ENCODE measurements around the gene DSG1.

DSG1 gene

GRCh38 chr18:31376477-31376876 lies 58.5 kb downstream of the DSG1 start, which contains the start of gene DSG4:
Gene DSG4, plus strand, starts transcription at chr18:31376777. Its CDS starts 135 bp downstream, at chr18:31376912.
- no peak within 1 kb of the TSS for H3K4me3 ChIP-seq (ENCODE audit: low read length)
- H3K4ac ChIP-seq (ENCODE audit: low read depth, low read length): no peak within 1 kb of the TSS
- no peak within 1 kb of the TSS for H3K56ac ChIP-seq (ENCODE audit: low read length)
- no peak for DNase-seq
- H2BK5ac ChIP-seq (ENCODE audit: low read length): no peak within 1 kb of the TSS
- H4K5ac ChIP-seq (ENCODE audit: low read length): no peak within 1 kb of the TSS
- H3K4me2 ChIP-seq (ENCODE audit: low read length): no peak within 1 kb of the TSS
- no peak within 1 kb of the TSS for H3K18ac ChIP-seq (ENCODE audit: low read length)
- H3K79me2 ChIP-seq (ENCODE audit: control insufficient read depth, insufficient read depth, low read length): no peaks in the 10 kb centered on the region
- H3K4me1 ChIP-seq (ENCODE audit: control insufficient read depth, low read depth, low read length): no peaks in the 10 kb centered on the region
- H3K9ac ChIP-seq (ENCODE audit: low read length): no peak within 1 kb of the TSS
- no peak within 1 kb of the TSS for H3K27ac ChIP-seq (ENCODE audit: low read depth, low read length)
- H3K79me1 ChIP-seq (ENCODE audit: low read length): no peaks in the 10 kb centered on the region
- H3K36me3 ChIP-seq (ENCODE audit: control insufficient read depth, insufficient read depth, low read length): no peaks in the 10 kb centered on the region
- H2BK120ac ChIP-seq (ENCODE audit: low read depth, low read length): no peak within 1 kb of the TSS
- H2BK15ac ChIP-seq (replicated peaks; ENCODE audit: low read depth): no peak within 1 kb of the TSS
- H3K27me3 ChIP-seq (ENCODE audit: insufficient read depth, low read length, poor library complexity): no peaks in the 10 kb centered on the region
- H2AK5ac ChIP-seq (ENCODE audit: low read length): no peak within 1 kb of the TSS
- no CpG with 5 or more reads among the region's 3 CpGs for WGBS (ENCODE audit: extremely low coverage, insufficient coverage, low lambda C conversion rate)
- H4K8ac ChIP-seq (ENCODE audit: low read depth, low read length): no peak within 1 kb of the TSS
- H3K23ac ChIP-seq (ENCODE audit: low read length): no peak within 1 kb of the TSS

- H3K79me2 ChIP-seq (ENCODE audit: control insufficient read depth, insufficient read depth, low read length): no peaks in the 10 kb centered on the region
- no peaks in the 10 kb centered on the region for H3K79me1 ChIP-seq (ENCODE audit: low read length)
- H3K4me1 ChIP-seq (ENCODE audit: control insufficient read depth, low read depth, low read length): no peaks in the 10 kb centered on the region
- no peak overlapping the region for H3K4me2 ChIP-seq (ENCODE audit: low read length)
- no peak for DNase-seq
- H2BK15ac ChIP-seq (replicated peaks; ENCODE audit: low read depth): no peak overlapping the region
- no CpG with 5 or more reads among the region's 2 CpGs for WGBS (ENCODE audit: extremely low coverage, insufficient coverage, low lambda C conversion rate)
- H3K27me3 ChIP-seq (ENCODE audit: insufficient read depth, low read length, poor library complexity): no peaks in the 10 kb centered on the region
- no peak overlapping the region for H3K23ac ChIP-seq (ENCODE audit: low read length)
- H2BK120ac ChIP-seq (ENCODE audit: low read depth, low read length): no peak overlapping the region
- no peaks in the 10 kb centered on the region for H3K36me3 ChIP-seq (ENCODE audit: control insufficient read depth, insufficient read depth, low read length)
- H3K18ac ChIP-seq (ENCODE audit: low read length): no peak overlapping the region
- no peak overlapping the region for H3K4me3 ChIP-seq (ENCODE audit: low read length)
- H2AK5ac ChIP-seq (ENCODE audit: low read length): no peak overlapping the region
- no peak overlapping the region for H2BK5ac ChIP-seq (ENCODE audit: low read length)
- H3K27ac ChIP-seq (ENCODE audit: low read depth, low read length): no peak overlapping the region
- no peak overlapping the region for H3K56ac ChIP-seq (ENCODE audit: low read length)
- no peak overlapping the region for H4K8ac ChIP-seq (ENCODE audit: low read depth, low read length)
- no peak overlapping the region for H3K4ac ChIP-seq (ENCODE audit: low read depth, low read length)
- no peak overlapping the region for H4K5ac ChIP-seq (ENCODE audit: low read length)
- no peak overlapping the region for H3K9ac ChIP-seq (ENCODE audit: low read length)
Observed at GRCh38 chr18:31380912-31381311, 63.0 kb downstream of the DSG1 start.

GRCh38 chr18:31382107-31382506 lies 64.1 kb downstream of the DSG1 start:
- no peak overlapping the region for H3K56ac ChIP-seq (ENCODE audit: low read length)
- no peak overlapping the region for H2BK5ac ChIP-seq (ENCODE audit: low read length)
- no peak for DNase-seq
- no peak overlapping the region for H2BK120ac ChIP-seq (ENCODE audit: low read depth, low read length)
- no peak overlapping the region for H2AK5ac ChIP-seq (ENCODE audit: low read length)
- no peaks in the 10 kb centered on the region for H3K36me3 ChIP-seq (ENCODE audit: control insufficient read depth, insufficient read depth, low read length)
- H2BK15ac ChIP-seq (replicated peaks; ENCODE audit: low read depth): no peak overlapping the region
- H3K27me3 ChIP-seq (ENCODE audit: insufficient read depth, low read length, poor library complexity): no peaks in the 10 kb centered on the region
- no peak overlapping the region for H3K4me2 ChIP-seq (ENCODE audit: low read length)
- no peak overlapping the region for H4K5ac ChIP-seq (ENCODE audit: low read length)
- H3K4me3 ChIP-seq (ENCODE audit: low read length): no peak overlapping the region
- H3K27ac ChIP-seq (ENCODE audit: low read depth, low read length): no peak overlapping the region
- H3K9ac ChIP-seq (ENCODE audit: low read length): no peak overlapping the region
- H3K79me1 ChIP-seq (ENCODE audit: low read length): no peaks in the 10 kb centered on the region
- H3K79me2 ChIP-seq (ENCODE audit: control insufficient read depth, insufficient read depth, low read length): no peaks in the 10 kb centered on the region
- WGBS (ENCODE audit: extremely low coverage, insufficient coverage, low lambda C conversion rate): no CpG with 5 or more reads among the region's 2 CpGs
- H4K8ac ChIP-seq (ENCODE audit: low read depth, low read length): no peak overlapping the region
- no peak overlapping the region for H3K4ac ChIP-seq (ENCODE audit: low read depth, low read length)
- no peaks in the 10 kb centered on the region for H3K4me1 ChIP-seq (ENCODE audit: control insufficient read depth, low read depth, low read length)
- no peak overlapping the region for H3K18ac ChIP-seq (ENCODE audit: low read length)
- H3K23ac ChIP-seq (ENCODE audit: low read length): no peak overlapping the region

GRCh38 chr18:31386741-31387140 lies 68.8 kb downstream of the DSG1 start:
- WGBS (ENCODE audit: extremely low coverage, insufficient coverage, low lambda C conversion rate): no CpG with 5 or more reads among the region's 6 CpGs
- no peak for DNase-seq
- H3K4me1 ChIP-seq (ENCODE audit: control insufficient read depth, low read depth, low read length): no peaks in the 10 kb centered on the region

GRCh38 chr18:31393286-31393685 lies 75.3 kb downstream of the DSG1 start:
- Histone ChIP-seq H3K79me1 (ENCODE audit: low read length) (no peaks in the 10 kb centered on the region), H3K18ac (ENCODE audit: low read length) (no peak overlapping the region), H3K9ac (ENCODE audit: low read length) (no peak overlapping the region), H2BK15ac (replicated peaks; ENCODE audit: low read depth) (no peak overlapping the region), H4K5ac (ENCODE audit: low read length) (no peak overlapping the region), H3K4ac (ENCODE audit: low read depth, low read length) (no peak overlapping the region), H2BK120ac (ENCODE audit: low read depth, low read length) (no peak overlapping the region), H3K79me2 (ENCODE audit: control insufficient read depth, insufficient read depth, low read length) (no peaks in the 10 kb centered on the region), H3K4me3 (ENCODE audit: low read length) (no peak overlapping the region), H3K56ac (ENCODE audit: low read length) (no peak overlapping the region), H3K4me1 (ENCODE audit: control insufficient read depth, low read depth, low read length) (no peaks in the 10 kb centered on the region), H3K4me2 (ENCODE audit: low read length) (no peak overlapping the region), H2AK5ac (ENCODE audit: low read length) (no peak overlapping the region), H2BK5ac (ENCODE audit: low read length) (no peak overlapping the region), H4K8ac (ENCODE audit: low read depth, low read length) (no peak overlapping the region), H3K36me3 (ENCODE audit: control insufficient read depth, insufficient read depth, low read length) (no peaks in the 10 kb centered on the region), H3K23ac (ENCODE audit: low read length) (no peak overlapping the region), H3K27ac (ENCODE audit: low read depth, low read length) (no peak overlapping the region), H3K27me3 (ENCODE audit: insufficient read depth, low read length, poor library complexity) (no peaks in the 10 kb centered on the region)
- no CpG with 5 or more reads among the region's 3 CpGs for WGBS (ENCODE audit: extremely low coverage, insufficient coverage, low lambda C conversion rate)
- peak; percentile 36 for DNase-seq

More at GRCh38 chr18:31386741-31387140, 68.8 kb downstream of the DSG1 start:
- Histone ChIP-seq H2AK5ac (ENCODE audit: low read length) (no peak overlapping the region), H3K4ac (ENCODE audit: low read depth, low read length) (no peak overlapping the region), H3K4me2 (ENCODE audit: low read length) (no peak overlapping the region), H3K23ac (ENCODE audit: low read length) (no peak overlapping the region), H3K56ac (ENCODE audit: low read length) (no peak overlapping the region), H4K8ac (ENCODE audit: low read depth, low read length) (no peak overlapping the region), H2BK120ac (ENCODE audit: low read depth, low read length) (no peak overlapping the region), H3K79me1 (ENCODE audit: low read length) (no peaks in the 10 kb centered on the region), H4K5ac (ENCODE audit: low read length) (no peak overlapping the region), H3K18ac (ENCODE audit: low read length) (no peak overlapping the region), H3K79me2 (ENCODE audit: control insufficient read depth, insufficient read depth, low read length) (no peaks in the 10 kb centered on the region), H2BK5ac (ENCODE audit: low read length) (no peak overlapping the region), H3K4me3 (ENCODE audit: low read length) (no peak overlapping the region), H3K36me3 (ENCODE audit: control insufficient read depth, insufficient read depth, low read length) (no peaks in the 10 kb centered on the region), H2BK15ac (replicated peaks; ENCODE audit: low read depth) (no peak overlapping the region), H3K9ac (ENCODE audit: low read length) (no peak overlapping the region), H3K27ac (ENCODE audit: low read depth, low read length) (no peak overlapping the region), H3K27me3 (ENCODE audit: insufficient read depth, low read length, poor library complexity) (no peaks in the 10 kb centered on the region)

- Histone ChIP-seq H4K8ac (ENCODE audit: low read depth, low read length) (no peak overlapping the region), H3K4me1 (ENCODE audit: control insufficient read depth, low read depth, low read length) (no peaks in the 10 kb centered on the region), H3K18ac (ENCODE audit: low read length) (no peak overlapping the region), H3K23ac (ENCODE audit: low read length) (no peak overlapping the region), H3K79me2 (ENCODE audit: control insufficient read depth, insufficient read depth, low read length) (no peaks in the 10 kb centered on the region), H4K5ac (ENCODE audit: low read length) (no peak overlapping the region), H3K4me3 (ENCODE audit: low read length) (no peak overlapping the region), H3K4me2 (ENCODE audit: low read length) (no peak overlapping the region), H3K4ac (ENCODE audit: low read depth, low read length) (no peak overlapping the region), H2BK120ac (ENCODE audit: low read depth, low read length) (no peak overlapping the region), H3K36me3 (ENCODE audit: control insufficient read depth, insufficient read depth, low read length) (no peaks in the 10 kb centered on the region), H3K9ac (ENCODE audit: low read length) (no peak overlapping the region), H3K56ac (ENCODE audit: low read length) (no peak overlapping the region), H3K27ac (ENCODE audit: low read depth, low read length) (no peak overlapping the region), H2BK15ac (replicated peaks; ENCODE audit: low read depth) (no peak overlapping the region), H2BK5ac (ENCODE audit: low read length) (no peak overlapping the region), H3K79me1 (ENCODE audit: low read length) (no peaks in the 10 kb centered on the region), H3K27me3 (ENCODE audit: insufficient read depth, low read length, poor library complexity) (no peaks in the 10 kb centered on the region), H2AK5ac (ENCODE audit: low read length) (no peak overlapping the region)
- no peak for DNase-seq
- no CpG with 5 or more reads among the region's 6 CpGs for WGBS (ENCODE audit: extremely low coverage, insufficient coverage, low lambda C conversion rate)
Observed at GRCh38 chr18:31396796-31397612, 79.0 kb downstream of the DSG1 start.

Data from mesendoderm (in vitro differentiated cells).